ENCODE data around the gene TRMT1. TPM values are rescaled to one million over a fixed set of nuclear protein-coding genes. Genes with fewer than 3 reads are reported as not detected.
A peak's percentile ranks its signal among the peaks of the same experiment; 100 is the strongest.

The TRMT1 gene
- total RNA-seq, 1 experiment from 2014 or later, result 106 TPM

DNA sequence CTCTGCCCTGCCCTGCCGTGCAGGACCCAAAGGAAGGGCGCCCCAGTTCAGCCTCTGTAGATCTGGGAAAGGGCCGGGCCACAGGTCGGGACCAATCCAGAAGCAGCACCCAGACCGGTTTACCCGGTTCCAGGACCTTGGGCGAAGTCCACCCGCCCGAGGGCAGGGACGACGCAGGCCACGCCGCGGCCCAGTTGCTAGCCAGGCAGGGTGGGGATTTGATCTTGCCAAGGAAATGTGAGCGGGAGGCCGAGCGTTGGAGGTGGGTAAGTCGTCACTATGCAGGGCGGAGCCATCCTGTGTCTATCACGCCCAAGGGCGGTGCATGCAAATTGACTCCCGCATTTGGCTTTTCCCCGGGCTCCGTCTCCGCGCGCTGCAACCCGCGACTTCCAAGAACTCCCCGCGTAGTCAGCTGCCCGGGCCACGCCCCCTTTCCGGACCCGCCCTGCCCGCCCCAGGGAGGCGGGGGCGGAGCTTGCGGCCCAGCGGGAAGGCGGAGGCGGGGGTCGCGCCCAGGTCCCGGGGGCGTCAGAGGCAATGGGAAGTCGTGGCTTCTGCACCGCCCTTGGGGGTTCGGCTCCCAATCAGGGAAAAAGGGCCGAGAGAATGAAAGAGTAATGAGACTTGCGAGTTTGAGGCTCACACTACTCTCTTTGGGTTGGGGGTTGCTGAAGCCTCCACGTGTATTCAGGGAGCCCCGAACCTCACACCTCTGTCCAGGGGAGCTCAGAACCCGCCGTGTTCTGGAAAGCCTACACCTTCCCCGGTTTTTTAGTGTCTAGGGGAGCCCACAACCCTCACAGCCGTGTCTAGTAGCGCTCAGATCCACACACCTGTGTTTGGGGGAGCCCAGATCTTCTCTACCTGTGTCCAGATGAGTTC lies 46.4 kb upstream of the TRMT1 start (continued):
- TF ChIP-seq ZNF671 (CRISPR knock-in tag; IDR thresholded peaks at IDR 0.05) (no peak), OVOL2 (CRISPR knock-in tag; IDR thresholded peaks at IDR 0.05; ENCODE audit: borderline replicate concordance) (no peak), ETV6 (CRISPR knock-in tag; IDR thresholded peaks at IDR 0.05) (peak; percentile 89), KAT7 (CRISPR knock-in tag; IDR thresholded peaks at IDR 0.05; ENCODE audit: borderline replicate concordance) (peak; percentile 88; the same call in 1 of the 2 replicates), ZBTB21 (CRISPR knock-in tag; IDR thresholded peaks at IDR 0.05; ENCODE audit: borderline replicate concordance) (peak; percentile 73; the same call in 1 of the 2 replicates), TP53 (CRISPR knock-in tag; IDR thresholded peaks at IDR 0.05) (no peak), ZNF512 (CRISPR knock-in tag; IDR thresholded peaks at IDR 0.05; ENCODE audit: borderline replicate concordance) (no peak), MYBL2 (CRISPR knock-in tag; IDR thresholded peaks at IDR 0.05) (no peak), ZNF423 (CRISPR knock-in tag; IDR thresholded peaks at IDR 0.05) (peak; percentile 93), TEAD4 (CRISPR knock-in tag; IDR thresholded peaks at IDR 0.05) (no peak), FOXP1 (CRISPR knock-in tag; IDR thresholded peaks at IDR 0.05; ENCODE audit: borderline replicate concordance) (peak; percentile 75; the same call in 1 of the 2 replicates), ZNF121 (CRISPR knock-in tag; IDR thresholded peaks at IDR 0.05) (peak; percentile 69; the same call in 1 of the 2 replicates), HMGXB4 (CRISPR knock-in tag; IDR thresholded peaks at IDR 0.05) (0 out of 2 replicates have a peak, but pooled peaks have one; percentile 19), SP1 (CRISPR knock-in tag; conservative IDR thresholded peaks at IDR 0.05) (peak; percentile 94), NFE2L1 (CRISPR knock-in tag; IDR thresholded peaks at IDR 0.05) (no peak), EMX1 (CRISPR knock-in tag; IDR thresholded peaks at IDR 0.05) (0 out of 2 replicates have a peak, but pooled peaks have one; percentile 12), ATF1 (CRISPR knock-in tag; IDR thresholded peaks at IDR 0.05) (no peak), STAT6 (CRISPR knock-in tag; conservative IDR thresholded peaks at IDR 0.05; ENCODE audit: low read depth) (no peak), SMAD3 (CRISPR knock-in tag; IDR thresholded peaks at IDR 0.05; ENCODE audit: borderline replicate concordance) (no peak)
- TF ChIP-seq, protein P1, sequence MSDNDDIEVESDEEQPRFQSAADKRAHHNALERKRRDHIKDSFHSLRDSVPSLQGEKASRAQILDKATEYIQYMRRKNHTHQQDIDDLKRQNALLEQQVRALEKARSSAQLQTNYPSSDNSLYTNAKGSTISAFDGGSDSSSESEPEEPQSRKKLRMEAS (CRISPR knock-in tag; IDR thresholded peaks at IDR 0.05), result peak; percentile 82
- TF ChIP-seq, protein P2, sequence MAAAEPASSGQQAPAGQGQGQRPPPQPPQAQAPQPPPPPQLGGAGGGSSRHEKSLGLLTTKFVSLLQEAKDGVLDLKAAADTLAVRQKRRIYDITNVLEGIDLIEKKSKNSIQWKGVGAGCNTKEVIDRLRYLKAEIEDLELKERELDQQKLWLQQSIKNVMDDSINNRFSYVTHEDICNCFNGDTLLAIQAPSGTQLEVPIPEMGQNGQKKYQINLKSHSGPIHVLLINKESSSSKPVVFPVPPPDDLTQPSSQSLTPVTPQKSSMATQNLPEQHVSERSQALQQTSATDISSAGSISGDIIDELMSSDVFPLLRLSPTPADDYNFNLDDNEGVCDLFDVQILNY (CRISPR knock-in tag; IDR thresholded peaks at IDR 0.05), result peak; percentile 93
- TF ChIP-seq, protein P3, sequence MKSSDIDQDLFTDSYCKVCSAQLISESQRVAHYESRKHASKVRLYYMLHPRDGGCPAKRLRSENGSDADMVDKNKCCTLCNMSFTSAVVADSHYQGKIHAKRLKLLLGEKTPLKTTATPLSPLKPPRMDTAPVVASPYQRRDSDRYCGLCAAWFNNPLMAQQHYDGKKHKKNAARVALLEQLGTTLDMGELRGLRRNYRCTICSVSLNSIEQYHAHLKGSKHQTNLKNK (CRISPR knock-in tag; IDR thresholded peaks at IDR 0.05), result no peak
- TF ChIP-seq, protein P4, sequence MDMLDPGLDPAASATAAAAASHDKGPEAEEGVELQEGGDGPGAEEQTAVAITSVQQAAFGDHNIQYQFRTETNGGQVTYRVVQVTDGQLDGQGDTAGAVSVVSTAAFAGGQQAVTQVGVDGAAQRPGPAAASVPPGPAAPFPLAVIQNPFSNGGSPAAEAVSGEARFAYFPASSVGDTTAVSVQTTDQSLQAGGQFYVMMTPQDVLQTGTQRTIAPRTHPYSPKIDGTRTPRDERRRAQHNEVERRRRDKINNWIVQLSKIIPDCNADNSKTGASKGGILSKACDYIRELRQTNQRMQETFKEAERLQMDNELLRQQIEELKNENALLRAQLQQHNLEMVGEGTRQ (CRISPR knock-in tag; IDR thresholded peaks at IDR 0.05), result peak; percentile 68

All from WTC11 (cell line).